ENCODE data around the gene PPID. TPM values are rescaled to one million over a fixed set of nuclear protein-coding genes. Genes with fewer than 3 reads are reported as not detected.

The PPID gene
- total and polyA plus RNA-seq, 9 of the 15 experiments (the other 6 are each of a cell fraction or from before 2014, with no cell fraction given) = 46.5 to 160 (median 98.6) TPM

DNA sequence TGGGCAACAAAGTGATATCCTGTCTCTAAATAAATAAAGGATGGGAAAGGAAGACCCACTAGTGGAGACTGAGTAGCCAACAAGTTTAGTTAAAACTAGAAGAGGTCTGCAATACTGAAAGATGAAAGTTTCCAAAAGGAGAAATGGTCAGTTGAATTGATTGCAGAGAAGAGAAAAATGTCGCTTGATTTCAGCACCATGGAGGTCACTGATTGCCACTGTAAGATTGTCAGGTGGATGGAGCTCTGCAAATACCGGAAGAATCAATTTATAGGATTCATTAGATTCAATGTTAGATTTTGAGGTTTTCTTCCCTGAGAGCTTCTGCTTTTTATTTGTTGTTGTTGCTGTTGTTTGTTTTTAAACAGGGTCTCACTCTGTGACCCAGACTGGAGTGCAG is 40.3 kb upstream of the PPID start:
- TF ChIP-seq MIER1 (IDR thresholded peaks at IDR 0.05; ENCODE audit: low read depth) = 0 out of 2 replicates have a peak, but pooled peaks have one; percentile 51
- TF ChIP-seq, protein P1, sequence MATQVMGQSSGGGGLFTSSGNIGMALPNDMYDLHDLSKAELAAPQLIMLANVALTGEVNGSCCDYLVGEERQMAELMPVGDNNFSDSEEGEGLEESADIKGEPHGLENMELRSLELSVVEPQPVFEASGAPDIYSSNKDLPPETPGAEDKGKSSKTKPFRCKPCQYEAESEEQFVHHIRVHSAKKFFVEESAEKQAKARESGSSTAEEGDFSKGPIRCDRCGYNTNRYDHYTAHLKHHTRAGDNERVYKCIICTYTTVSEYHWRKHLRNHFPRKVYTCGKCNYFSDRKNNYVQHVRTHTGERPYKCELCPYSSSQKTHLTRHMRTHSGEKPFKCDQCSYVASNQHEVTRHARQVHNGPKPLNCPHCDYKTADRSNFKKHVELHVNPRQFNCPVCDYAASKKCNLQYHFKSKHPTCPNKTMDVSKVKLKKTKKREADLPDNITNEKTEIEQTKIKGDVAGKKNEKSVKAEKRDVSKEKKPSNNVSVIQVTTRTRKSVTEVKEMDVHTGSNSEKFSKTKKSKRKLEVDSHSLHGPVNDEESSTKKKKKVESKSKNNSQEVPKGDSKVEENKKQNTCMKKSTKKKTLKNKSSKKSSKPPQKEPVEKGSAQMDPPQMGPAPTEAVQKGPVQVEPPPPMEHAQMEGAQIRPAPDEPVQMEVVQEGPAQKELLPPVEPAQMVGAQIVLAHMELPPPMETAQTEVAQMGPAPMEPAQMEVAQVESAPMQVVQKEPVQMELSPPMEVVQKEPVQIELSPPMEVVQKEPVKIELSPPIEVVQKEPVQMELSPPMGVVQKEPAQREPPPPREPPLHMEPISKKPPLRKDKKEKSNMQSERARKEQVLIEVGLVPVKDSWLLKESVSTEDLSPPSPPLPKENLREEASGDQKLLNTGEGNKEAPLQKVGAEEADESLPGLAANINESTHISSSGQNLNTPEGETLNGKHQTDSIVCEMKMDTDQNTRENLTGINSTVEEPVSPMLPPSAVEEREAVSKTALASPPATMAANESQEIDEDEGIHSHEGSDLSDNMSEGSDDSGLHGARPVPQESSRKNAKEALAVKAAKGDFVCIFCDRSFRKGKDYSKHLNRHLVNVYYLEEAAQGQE (IDR thresholded peaks at IDR 0.05; ENCODE audit: borderline replicate concordance) = peak; percentile 85
- TF ChIP-seq, protein P1 (CRISPR knock-in tag; IDR thresholded peaks at IDR 0.05; ENCODE audit: low read depth) = no peak
- peak; percentile 53; the same call in 1 of the 2 replicates for TF ChIP-seq EHMT2 (IDR thresholded peaks at IDR 0.05)
- no peak for TF ChIP-seq YBX1 (IDR thresholded peaks at IDR 0.05)
- TF ChIP-seq PRPF4 (IDR thresholded peaks at IDR 0.05; ENCODE audit: insufficient read depth, low read depth, low read length, poor library complexity, severe bottlenecking) = no peak
- Histone ChIP-seq H2AFZ (ENCODE audit: low read depth, low read length) (no peak overlapping the region), H3K79me2 (ENCODE audit: control insufficient read depth, insufficient read depth, low read length) (no peaks in the 10 kb centered on the region), H3K9ac (ENCODE audit: insufficient read depth in 1 of 2, low read depth in 2 of 2, low read length in 2 of 2) (no peak overlapping the region), H3K9me3 (replicated peaks; ENCODE audit: control insufficient read depth, insufficient read depth, low read depth, low read length) (no peaks in the 10 kb centered on the region), H4K20me1 (replicated peaks; ENCODE audit: control insufficient read depth, insufficient read depth, low read length) (no peaks in the 10 kb centered on the region), H3K4me1 (replicated peaks in 1 of 2; ENCODE audit: control insufficient read depth in 2 of 2, insufficient read depth in 2 of 2, low read length in 2 of 2) (peaks cover 6% of the 10 kb centered on the region in 2 experiments; a peak in 3 of 5 replicates), H3K4me2 (ENCODE audit: insufficient read depth, low read length) (no peak overlapping the region), H3K9me1 (ENCODE audit: control insufficient read depth, insufficient read depth, low read length) (no peaks in the 10 kb centered on the region), H3K36me3 (ENCODE audit: control insufficient read depth, insufficient read depth, low read length) (no peaks in the 10 kb centered on the region), H3K27ac (ENCODE audit: extremely low read depth, low read depth, low read length) (no peak overlapping the region), H3K4me3 (no peak overlapping the region), H3K27me3 (ENCODE audit: control insufficient read depth in 2 of 2, insufficient read depth in 2 of 2, low read length in 2 of 2) (no peaks in the 10 kb centered on the region)
- ATAC-seq (no peak), FAIRE-seq (no peak), DNase-seq (ENCODE audit: extremely low read depth in 1 of 4, low spot score in 3 of 4) (no peak)
- POLR2A ChIA-PET = interaction anchor here (1.2 kb wide), 1 partner anchor 8 kb away, joined by 4 read pairs; no protein-coding TSS in a partner anchor
- intact Hi-C loops (cut with micrococcal nuclease) (no loop called here), in situ Hi-C loops (cut with MboI) (no loop called here)
- WGBS (ENCODE audit: insufficient coverage, low coverage, missing lambda C conversion rate) = 0% methylated on average over 2 of the region's 2 CpGs
- CTCF ChIA-PET (ENCODE audit: low intra/inter-chr PET ratio) = no interaction called here
- no TSS peak for BruUV-seq (replicated peaks)
